Measurements from ENCODE around the gene FAM25A.
"Not testable (repeated sequence)": the region's sequence is repeated elsewhere in the genome, so short reads cannot be mapped to it uniquely, and the experiment has no call there.

Gene FAM25A
- total RNA-seq, result 0 reads per million in 3 experiments

- DNase-seq, result not testable (repeated sequence)
Observed at GRCh38 chr10:87020056-87020455, at the start of gene FAM25A. Gene FAM25A (plus strand): TSS chr10:87020294. CDS start chr10:87020325, 31 bp downstream.

- no peak for DNase-seq
Observed at GRCh38 chr10:86970982-86971231, 49.2 kb upstream of the FAM25A start.

- DNase-seq, result peak; percentile 90
Observed at GRCh38 chr10:86971232-86971991, 48.7 kb upstream of the FAM25A start.

GRCh38 chr10:86972613-86973380, 47.3 kb upstream of the FAM25A start:
- DNase-seq, result no peak

- DNase-seq, result no peak
Observed at GRCh38 chr10:86974484-86974883, 45.6 kb upstream of the FAM25A start.

GRCh38 chr10:86976362-86977056, 43.6 kb upstream of the FAM25A start:
- DNase-seq, result no peak

GRCh38 chr10:86978457-86978856, 41.6 kb upstream of the FAM25A start:
- DNase-seq, result not testable (repeated sequence)

- DNase-seq, result no peak
Observed at GRCh38 chr10:86979296-86979818, 40.7 kb upstream of the FAM25A start.

- no peak for DNase-seq
Observed at GRCh38 chr10:86979977-86980448, 40.1 kb upstream of the FAM25A start.

GRCh38 chr10:86981020-86981419, 39.1 kb upstream of the FAM25A start:
- DNase-seq, result not testable (repeated sequence)

GRCh38 chr10:86981716-86982115, 38.4 kb upstream of the FAM25A start:
- DNase-seq, result no peak

GRCh38 chr10:86984498-86984897, 35.6 kb upstream of the FAM25A start:
- not testable (repeated sequence) for DNase-seq

- DNase-seq, result no peak
Observed at GRCh38 chr10:86988520-86988919, 31.6 kb upstream of the FAM25A start.

GRCh38 chr10:86991362-86991761, 28.7 kb upstream of the FAM25A start:
- DNase-seq, result not testable (repeated sequence)

GRCh38 chr10:86992456-86992855, 27.6 kb upstream of the FAM25A start:
- DNase-seq, result no peak

- DNase-seq, result no peak
Observed at GRCh38 chr10:86992929-86993328, 27.2 kb upstream of the FAM25A start.

GRCh38 chr10:86999802-87000403, 20.2 kb upstream of the FAM25A start:
- not testable (repeated sequence) for DNase-seq

GRCh38 chr10:87000491-87000890, 19.6 kb upstream of the FAM25A start:
- DNase-seq, result no peak

GRCh38 chr10:87007124-87007523, 13.0 kb upstream of the FAM25A start:
- not testable (repeated sequence) for DNase-seq

- not testable (repeated sequence) for DNase-seq
Observed at GRCh38 chr10:87007674-87008073, 12.4 kb upstream of the FAM25A start.

- not testable (repeated sequence) for DNase-seq
Observed at GRCh38 chr10:87008303-87008702, 11.8 kb upstream of the FAM25A start.

- not testable (repeated sequence) for DNase-seq
Observed at GRCh38 chr10:87009134-87009696, 10.9 kb upstream of the FAM25A start.
